WTC11 (cell line): ENCODE measurements around the gene MOV10. TPM values are rescaled to one million over a fixed set of nuclear protein-coding genes. Genes with fewer than 3 reads are reported as not detected.
A peak's percentile ranks its signal among the peaks of the same experiment; 100 is the strongest.

Source experiments
- ATAC-seq: fragments of 200-7000 bp; cut with Tn5 transposase; 2 replicates; pipeline ENCODE4 v1.10.0; 2021; ENCODE audit warnings: mild to moderate bottlenecking, moderate library complexity
- CTCF ChIA-PET: fragments of 300-600 bp; sonication (Branson Sonifier 250); formaldehyde crosslinking; loops from one replicate; lab custom pipeline; 2021; ENCODE audit warnings: antibody characterized with exemption; lab: Charles Lee
- POLR2A ChIA-PET: fragments of 350-600 bp; sonication (Branson Sonifier 250); formaldehyde crosslinking; loops from one replicate; lab custom pipeline; 2021; ENCODE audit warnings: antibody characterized with exemption; lab: Charles Lee
- DNase-seq: peaks from one replicate; pipeline ENCODE4 v3.0.0; 2021; ENCODE audit warnings: low spot score
- H3K27ac Mint-ChIP-seq: 2 replicates; pipeline ENCODE4 v1.8.0; 2021; ENCODE audit warnings: mixed read lengths
- H3K27me3 Mint-ChIP-seq: 2 replicates; pipeline ENCODE4 v1.8.0; 2021; ENCODE audit warnings: low read depth, mild to moderate bottlenecking, moderate library complexity, mixed read lengths
- H3K36me3 Mint-ChIP-seq: 2 replicates; pipeline ENCODE4 v1.8.0; 2021; ENCODE audit warnings: mixed read lengths
- H3K4me1 Mint-ChIP-seq: 2 replicates; pipeline ENCODE4 v1.8.0; 2022; ENCODE audit warnings: mixed read lengths
- H3K4me3 Mint-ChIP-seq: 2 replicates; pipeline ENCODE4 v1.8.0; 2021; ENCODE audit warnings: mild to moderate bottlenecking, moderate library complexity, mixed read lengths
- H3K9me3 Mint-ChIP-seq: 2 replicates; pipeline ENCODE4 v1.8.0; 2021; ENCODE audit warnings: mixed read lengths
- ATF6 ChIP-seq: sonication (generic); formaldehyde crosslinking; IDR thresholded peaks from 2 replicates; pipeline ENCODE4 v1.8.1; 2023; ENCODE audit warnings: mild to moderate bottlenecking, missing genetic modification reagents
- CBFB ChIP-seq: sonication (generic); formaldehyde crosslinking; IDR thresholded peaks from 2 replicates; pipeline ENCODE4 v1.8.1; 2022; ENCODE audit warnings: mild to moderate bottlenecking, low read depth, missing genetic modification reagents
- FOXK1 ChIP-seq: sonication (generic); formaldehyde crosslinking; IDR thresholded peaks from 2 replicates; pipeline ENCODE4 v1.8.0; 2022; ENCODE audit warnings: mild to moderate bottlenecking, moderate library complexity, missing genetic modification reagents
- GABPB1 ChIP-seq: sonication (generic); formaldehyde crosslinking; IDR thresholded peaks from 2 replicates; pipeline ENCODE4 v1.8.1; 2023; ENCODE audit warnings: mild to moderate bottlenecking, missing genetic modification reagents
- GTF2I ChIP-seq: fragments of 250-450 bp; sonication (Bioruptor Pico); conservative IDR thresholded peaks from 2 replicates; pipeline ENCODE4 v1.4.0; 2021; ENCODE audit warnings: mild to moderate bottlenecking
- IRF2 ChIP-seq: sonication (generic); formaldehyde crosslinking; IDR thresholded peaks from 2 replicates; pipeline ENCODE4 v1.8.0; 2022; ENCODE audit warnings: low read depth, missing genetic modification reagents, borderline replicate concordance
- MXD4 ChIP-seq: fragments of 250-450 bp; sonication (Bioruptor Pico); IDR thresholded peaks from 2 replicates; pipeline ENCODE4 v1.8.0; 2021; ENCODE audit warnings: mild to moderate bottlenecking, moderate library complexity, borderline replicate concordance
- MYBL2 ChIP-seq: sonication (generic); formaldehyde crosslinking; IDR thresholded peaks from 2 replicates; pipeline ENCODE4 v1.8.1; 2023; ENCODE audit warnings: mild to moderate bottlenecking, moderate library complexity, missing genetic modification reagents
- NFATC4 ChIP-seq: fragments of 250-450 bp; sonication (Bioruptor Pico); IDR thresholded peaks from 2 replicates; pipeline ENCODE4 v1.9.0; 2021; ENCODE audit warnings: mild to moderate bottlenecking
- NFE2L1 ChIP-seq: sonication (generic); formaldehyde crosslinking; IDR thresholded peaks from 2 replicates; pipeline ENCODE4 v1.8.1; 2023; ENCODE audit warnings: missing genetic modification reagents
- NR2C2 ChIP-seq: sonication (generic); formaldehyde crosslinking; IDR thresholded peaks from 2 replicates; pipeline ENCODE4 v1.8.0; 2022; ENCODE audit warnings: mild to moderate bottlenecking, missing genetic modification reagents
- NR3C1 ChIP-seq: sonication (generic); formaldehyde crosslinking; conservative IDR thresholded peaks from 2 replicates; pipeline ENCODE4 v1.8.1; 2023; ENCODE audit warnings: low read depth, mild to moderate bottlenecking, missing genetic modification reagents
- OVOL2 ChIP-seq: fragments of 250-450 bp; sonication (Bioruptor Pico); IDR thresholded peaks from 2 replicates; pipeline ENCODE4 v1.9.0; 2021; ENCODE audit warnings: mild to moderate bottlenecking, borderline replicate concordance
- ZBTB21 ChIP-seq: sonication (generic); formaldehyde crosslinking; IDR thresholded peaks from 2 replicates; pipeline ENCODE4 v1.8.1; 2023; ENCODE audit warnings: mild to moderate bottlenecking, missing genetic modification reagents, borderline replicate concordance
- ZBTB43 ChIP-seq: sonication (generic); formaldehyde crosslinking; IDR thresholded peaks from 2 replicates; pipeline ENCODE4 v1.8.1; 2023; ENCODE audit warnings: mild to moderate bottlenecking, missing genetic modification reagents
- ZNF138 ChIP-seq: sonication (generic); formaldehyde crosslinking; conservative IDR thresholded peaks from 2 replicates; pipeline ENCODE4 v1.8.1; 2022; ENCODE audit warnings: mild to moderate bottlenecking, moderate library complexity, missing genetic modification reagents
- ZNF416 ChIP-seq: fragments of 250-450 bp; sonication (Bioruptor Pico); IDR thresholded peaks from 2 replicates; pipeline ENCODE4 v1.9.0; 2021; ENCODE audit warnings: mild to moderate bottlenecking, inconsistent platforms
- ZNF425 ChIP-seq: fragments of 250-450 bp; sonication (Bioruptor Pico); conservative IDR thresholded peaks from 2 replicates; pipeline ENCODE4 v1.9.0; 2021; ENCODE audit warnings: mild to moderate bottlenecking
- total RNA-seq: library from RNA; stranded (reverse); gene quantifications from 3 replicates; pipeline ENCODE4 v1.2.3, GENCODE V29; 2021
- TF ChIP-seq, protein P1 (sequence below): sonication (generic); formaldehyde crosslinking; IDR thresholded peaks from 2 replicates; pipeline ENCODE4 v1.8.0; 2023; ENCODE audit warnings: missing genetic modification reagents
- TF ChIP-seq, protein P2 (sequence below): sonication (generic); formaldehyde crosslinking; IDR thresholded peaks from 2 replicates; pipeline ENCODE4 v1.8.1; 2022; ENCODE audit warnings: missing genetic modification reagents, borderline replicate concordance
- TF ChIP-seq, protein P3 (sequence below): fragments of 250-450 bp; sonication (Bioruptor Pico); IDR thresholded peaks from 2 replicates; pipeline ENCODE4 v1.8.0; 2021; ENCODE audit warnings: mild to moderate bottlenecking

Gene MOV10
- total RNA-seq, 1 experiment from 2014 or later, result 80.7 TPM

DNA sequence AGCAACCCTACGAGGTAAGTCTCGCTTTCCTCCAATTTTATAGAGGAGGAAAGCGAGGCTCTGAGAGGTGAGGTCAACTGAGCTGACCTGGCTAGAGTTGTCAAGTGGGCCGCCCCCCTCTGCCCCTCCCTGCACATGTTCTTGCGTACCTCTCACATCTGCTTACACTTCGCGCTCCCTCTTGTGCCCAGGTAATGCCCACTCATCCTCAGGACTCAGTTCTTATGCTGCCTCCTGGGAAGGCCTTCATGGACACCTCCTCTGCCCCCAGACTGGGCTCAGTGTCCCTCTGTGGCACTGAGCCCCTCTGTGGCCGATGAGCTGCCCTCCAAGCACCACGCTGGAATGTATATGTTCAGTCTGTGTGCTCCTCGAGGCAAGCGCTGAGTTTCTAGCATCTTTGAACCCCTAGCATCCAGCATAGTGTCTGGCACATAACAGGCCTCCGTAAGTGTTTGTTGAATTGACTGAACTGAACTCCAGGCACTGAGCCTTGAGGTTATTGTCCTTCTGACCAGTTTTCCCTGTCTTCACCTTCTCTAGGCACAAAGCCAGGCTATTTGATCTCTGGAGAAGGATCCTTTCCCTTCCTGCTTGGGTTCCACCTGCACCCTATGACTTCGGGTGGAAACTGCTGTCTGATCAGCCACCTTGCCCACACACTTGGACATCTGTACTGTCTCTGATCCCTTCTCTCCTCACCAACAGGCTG is 13.5 kb downstream of the MOV10 start:
- Mint-ChIP-seq H3K9me3 (no peaks in the 10 kb centered on the region), H3K4me1 (peaks cover 14% of the 10 kb centered on the region), H3K27me3 (no peaks in the 10 kb centered on the region), H3K4me3 (no peak overlapping the region), H3K36me3 (peaks cover 27% of the 10 kb centered on the region), H3K27ac (peak overlapping the region; percentile 48)
- no peak for DNase-seq
- TF ChIP-seq ZNF138 (CRISPR knock-in tag) (no peak), ZNF425 (no peak), GTF2I (CRISPR knock-in tag) (no peak), NR2C2 (no peak), NFATC4 (CRISPR knock-in tag) (no peak), ZNF416 (no peak), OVOL2 (CRISPR knock-in tag) (no peak)
- TF ChIP-seq, protein P1, sequence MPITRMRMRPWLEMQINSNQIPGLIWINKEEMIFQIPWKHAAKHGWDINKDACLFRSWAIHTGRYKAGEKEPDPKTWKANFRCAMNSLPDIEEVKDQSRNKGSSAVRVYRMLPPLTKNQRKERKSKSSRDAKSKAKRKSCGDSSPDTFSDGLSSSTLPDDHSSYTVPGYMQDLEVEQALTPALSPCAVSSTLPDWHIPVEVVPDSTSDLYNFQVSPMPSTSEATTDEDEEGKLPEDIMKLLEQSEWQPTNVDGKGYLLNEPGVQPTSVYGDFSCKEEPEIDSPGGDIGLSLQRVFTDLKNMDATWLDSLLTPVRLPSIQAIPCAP, result no peak
- TF ChIP-seq, protein P2, sequence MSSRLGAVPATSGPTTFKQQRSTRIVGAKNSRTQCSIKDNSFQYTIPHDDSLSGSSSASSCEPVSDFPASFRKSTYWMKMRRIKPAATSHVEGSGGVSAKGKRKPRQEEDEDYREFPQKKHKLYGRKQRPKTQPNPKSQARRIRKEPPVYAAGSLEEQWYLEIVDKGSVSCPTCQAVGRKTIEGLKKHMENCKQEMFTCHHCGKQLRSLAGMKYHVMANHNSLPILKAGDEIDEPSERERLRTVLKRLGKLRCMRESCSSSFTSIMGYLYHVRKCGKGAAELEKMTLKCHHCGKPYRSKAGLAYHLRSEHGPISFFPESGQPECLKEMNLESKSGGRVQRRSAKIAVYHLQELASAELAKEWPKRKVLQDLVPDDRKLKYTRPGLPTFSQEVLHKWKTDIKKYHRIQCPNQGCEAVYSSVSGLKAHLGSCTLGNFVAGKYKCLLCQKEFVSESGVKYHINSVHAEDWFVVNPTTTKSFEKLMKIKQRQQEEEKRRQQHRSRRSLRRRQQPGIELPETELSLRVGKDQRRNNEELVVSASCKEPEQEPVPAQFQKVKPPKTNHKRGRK (CRISPR knock-in tag), result no peak
- ChIA-PET CTCF (interaction anchor here (1.5 kb wide), 1 partner anchor 10 kb away, joined by 4 read pairs; no protein-coding TSS in a partner anchor), POLR2A (no interaction called here)
- no peak for ATAC-seq

DNA sequence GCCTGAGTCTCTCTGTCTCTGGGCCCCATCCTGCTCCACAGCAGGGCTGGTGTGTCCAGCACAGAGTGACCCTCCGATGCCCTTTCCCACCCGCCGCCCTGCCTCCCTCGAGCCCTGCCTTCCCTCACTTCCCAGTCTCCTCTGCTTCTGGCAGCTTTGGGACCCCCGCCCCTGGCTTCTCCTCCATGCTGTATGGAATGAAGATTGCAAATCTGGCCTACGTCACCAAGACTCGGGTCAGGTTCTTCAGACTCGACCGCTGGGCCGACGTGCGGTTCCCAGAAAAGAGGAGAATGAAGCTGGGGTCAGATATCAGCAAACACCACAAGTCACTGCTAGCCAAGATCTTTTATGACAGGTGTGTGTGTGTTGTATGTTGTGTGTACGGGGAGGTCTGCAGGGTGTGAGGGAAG is 14.3 kb downstream of the MOV10 start:
- no peaks in the 10 kb centered on the region for H3K9me3 Mint-ChIP-seq
- peaks cover 14% of the 10 kb centered on the region for H3K4me1 Mint-ChIP-seq
- no peak for DNase-seq
- no peak for ATAC-seq
- ChIA-PET CTCF (interaction anchor here (1.0 to 1.5 kb wide), 3 partner anchors 9 to 16 kb away, joined by 3 to 4 read pairs (median 3); no protein-coding TSS in a partner anchor), POLR2A (no interaction called here)
- peak overlapping the region; percentile 27 for H3K27ac Mint-ChIP-seq
- no peak for TF ChIP-seq ZBTB43 (CRISPR knock-in tag)
- TF ChIP-seq, protein P3, sequence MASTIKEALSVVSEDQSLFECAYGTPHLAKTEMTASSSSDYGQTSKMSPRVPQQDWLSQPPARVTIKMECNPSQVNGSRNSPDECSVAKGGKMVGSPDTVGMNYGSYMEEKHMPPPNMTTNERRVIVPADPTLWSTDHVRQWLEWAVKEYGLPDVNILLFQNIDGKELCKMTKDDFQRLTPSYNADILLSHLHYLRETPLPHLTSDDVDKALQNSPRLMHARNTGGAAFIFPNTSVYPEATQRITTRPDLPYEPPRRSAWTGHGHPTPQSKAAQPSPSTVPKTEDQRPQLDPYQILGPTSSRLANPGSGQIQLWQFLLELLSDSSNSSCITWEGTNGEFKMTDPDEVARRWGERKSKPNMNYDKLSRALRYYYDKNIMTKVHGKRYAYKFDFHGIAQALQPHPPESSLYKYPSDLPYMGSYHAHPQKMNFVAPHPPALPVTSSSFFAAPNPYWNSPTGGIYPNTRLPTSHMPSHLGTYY, result no peak
- TF ChIP-seq ZNF425, result no peak
- no peak for TF ChIP-seq MXD4 (CRISPR knock-in tag)
- no peak for TF ChIP-seq ATF6
- TF ChIP-seq ZBTB21, result no peak
- TF ChIP-seq GABPB1, result no peak
- no peak for TF ChIP-seq FOXK1 (CRISPR knock-in tag)
- TF ChIP-seq MYBL2 (CRISPR knock-in tag), result no peak
- no peak for TF ChIP-seq NFE2L1
- no peak for TF ChIP-seq IRF2 (CRISPR knock-in tag)
- TF ChIP-seq NR3C1 (CRISPR knock-in tag), result no peak
- no peak for TF ChIP-seq CBFB (CRISPR knock-in tag)
- no peak overlapping the region for H3K4me3 Mint-ChIP-seq
- peaks cover 30% of the 10 kb centered on the region for H3K36me3 Mint-ChIP-seq
- H3K27me3 Mint-ChIP-seq, result no peaks in the 10 kb centered on the region
